KMS-11 (cell line): ENCODE results near the gene TNNC2.

Experiments used
- H2AFZ ChIP-seq: fragments of 200-600 bp; sonication (generic); 2 replicates; pipeline ENCODE4 v1.6.1; 2016; ENCODE audit warnings: antibody characterized with exemption, mixed run types, low read depth
- H3K27ac ChIP-seq: fragments of 200-600 bp; sonication (generic); 2 replicates; pipeline ENCODE4 v1.6.1; 2016; ENCODE audit warnings: mild to moderate bottlenecking, mixed run types
- H3K27me3 ChIP-seq: fragments of 200-600 bp; sonication (generic); 2 replicates; pipeline ENCODE4 v1.6.1; 2017; ENCODE audit warnings: mild to moderate bottlenecking, low read depth, mixed run types, moderate library complexity; ENCODE audit not compliant: insufficient read depth
- H3K36me3 ChIP-seq: fragments of 200-600 bp; sonication (generic); 2 replicates; pipeline ENCODE4 v1.6.1; 2017; ENCODE audit warnings: mild to moderate bottlenecking, mixed run types; ENCODE audit not compliant: insufficient read depth
- H3K4me1 ChIP-seq: fragments of 200-600 bp; sonication (generic); 2 replicates; pipeline ENCODE4 v1.6.1; 2016; ENCODE audit warnings: mild to moderate bottlenecking, low read depth, mixed run types; ENCODE audit not compliant: poor library complexity, severe bottlenecking
- H3K4me2 ChIP-seq: fragments of 200-600 bp; sonication (generic); 2 replicates; pipeline ENCODE4 v1.7.0; 2016; ENCODE audit warnings: mild to moderate bottlenecking, mixed run types
- H3K4me3 ChIP-seq: fragments of 200-600 bp; sonication (generic); IDR thresholded peaks from 2 replicates; pipeline ENCODE4 v1.6.1; 2017; ENCODE audit warnings: low read depth, low read length, mixed read lengths; ENCODE audit not compliant: insufficient read depth
- H3K79me2 ChIP-seq: fragments of 200-600 bp; sonication (generic); 2 replicates; pipeline ENCODE4 v1.6.1; 2016; ENCODE audit warnings: low read depth, mixed run types; ENCODE audit not compliant: insufficient read depth
- H3K9ac ChIP-seq: fragments of 200-600 bp; sonication (generic); 2 replicates; pipeline ENCODE4 v1.6.1; 2016; ENCODE audit warnings: mild to moderate bottlenecking, mixed run types
- H4K20me1 ChIP-seq: fragments of 200-600 bp; sonication (generic); 2 replicates; pipeline ENCODE4 v1.6.1; 2016; ENCODE audit warnings: mild to moderate bottlenecking, mixed run types; ENCODE audit not compliant: insufficient read depth
- CTCF ChIP-seq: fragments of 200-600 bp; sonication (generic); conservative IDR thresholded peaks from 2 replicates; pipeline ENCODE4 v1.6.1; 2017; ENCODE audit warnings: low read depth, mild to moderate bottlenecking, antibody characterized with exemption, low read length, moderate library complexity, mixed read lengths

TNNC2 gene

GRCh38 chr20:45822857-45823256 is 4.3 kb downstream of the TNNC2 start:
- H3K4me1 ChIP-seq = no peaks in the 10 kb centered on the region
- no peaks in the 10 kb centered on the region for H3K79me2 ChIP-seq
- no peak overlapping the region for H3K9ac ChIP-seq
- H4K20me1 ChIP-seq = no peaks in the 10 kb centered on the region
- no peak overlapping the region for H2AFZ ChIP-seq
- no peaks in the 10 kb centered on the region for H3K27me3 ChIP-seq
- no peak overlapping the region for H3K4me3 ChIP-seq
- no peak for TF ChIP-seq CTCF
- H3K4me2 ChIP-seq = no peak overlapping the region
- no peak overlapping the region for H3K27ac ChIP-seq
- no peaks in the 10 kb centered on the region for H3K36me3 ChIP-seq

GRCh38 chr20:45821947-45822346 is 5.2 kb downstream of the TNNC2 start:
- Histone ChIP-seq H3K27me3 (no peaks in the 10 kb centered on the region), H4K20me1 (no peaks in the 10 kb centered on the region), H3K4me1 (no peaks in the 10 kb centered on the region), H3K27ac (no peak overlapping the region), H3K79me2 (no peaks in the 10 kb centered on the region), H2AFZ (no peak overlapping the region), H3K4me3 (no peak overlapping the region), H3K4me2 (no peak overlapping the region), H3K9ac (no peak overlapping the region), H3K36me3 (no peaks in the 10 kb centered on the region)
- no peak for TF ChIP-seq CTCF

- Histone ChIP-seq H3K27me3 (no peaks in the 10 kb centered on the region), H4K20me1 (no peaks in the 10 kb centered on the region), H2AFZ (no peak overlapping the region), H3K36me3 (peaks cover 9% of the 10 kb centered on the region; the same call in 1 of the 2 replicates), H3K4me2 (no peak overlapping the region), H3K4me3 (no peak overlapping the region), H3K79me2 (no peaks in the 10 kb centered on the region), H3K4me1 (no peaks in the 10 kb centered on the region), H3K27ac (no peak overlapping the region), H3K9ac (no peak overlapping the region)
- TF ChIP-seq CTCF = no peak
These were observed 7.6 kb downstream of the TNNC2 start for GRCh38 chr20:45819466-45819865.

- no peak overlapping the region for H2AFZ ChIP-seq
- no peaks in the 10 kb centered on the region for H3K27me3 ChIP-seq
- no peak overlapping the region for H3K27ac ChIP-seq
- H3K79me2 ChIP-seq = peaks cover 7% of the 10 kb centered on the region
- no peak for TF ChIP-seq CTCF
- no peaks in the 10 kb centered on the region for H4K20me1 ChIP-seq
- H3K4me1 ChIP-seq = peaks cover 9% of the 10 kb centered on the region
- H3K4me3 ChIP-seq = no peak overlapping the region
- H3K4me2 ChIP-seq = no peak overlapping the region
- H3K36me3 ChIP-seq = peaks cover 9% of the 10 kb centered on the region; the same call in 1 of the 2 replicates
- H3K9ac ChIP-seq = no peak overlapping the region
These were observed 8.9 kb downstream of the TNNC2 start for GRCh38 chr20:45818239-45818638.
